Upper lobe of left lung (tissue), 6 donors: ENCODE data around the gene CNTNAP5. TPM values are rescaled to one million over a fixed set of nuclear protein-coding genes. Genes with fewer than 3 reads are reported as not detected.
A peak's percentile ranks its signal among the peaks of the same experiment; 100 is the strongest.

Source experiments
- ATAC-seq, 2 donors: fragments of 200-7000 bp; cut with Tn5 transposase; one replicate each; pipeline ENCODE4 v1.9.1; 2022; ENCODE audit warnings: mild to moderate bottlenecking in 2 of 2, moderate library complexity in 2 of 2; ENCODE audit not compliant: low FRiP score in 2 of 2
- DNase-seq, 2 donors: peaks; one replicate each; pipeline ENCODE4 v3.0.0-alpha.2; 2019 to 2020
- H3K27ac ChIP-seq, 4 donors: fragments of 200-600 bp; sonication (generic); one replicate each; pipeline ENCODE4 v1.5.1; 2016 to 2019
- H3K27me3 ChIP-seq, 4 donors: fragments of 200-600 bp; sonication (generic); one replicate each; pipeline ENCODE4 v1.5.1; 2017 to 2019
- H3K36me3 ChIP-seq, 4 donors: fragments of 200-600 bp; sonication (generic); one replicate each; pipeline ENCODE4 v1.5.1; 2016 to 2019
- H3K4me1 ChIP-seq, 4 donors: fragments of 200-600 bp; sonication (generic); one replicate each; pipeline ENCODE4 v1.5.1; 2018 to 2019
- H3K4me3 ChIP-seq, 4 donors: fragments of 200-600 bp; sonication (generic); one replicate each; pipeline ENCODE4 v1.5.1; 2017 to 2019; ENCODE audit warnings: mild to moderate bottlenecking in 2 of 4, moderate library complexity in 1 of 4
- H3K9me3 ChIP-seq, 4 donors: fragments of 200-600 bp; sonication (generic); one replicate each; pipeline ENCODE4 v1.5.1; 2018 to 2019
- EP300 ChIP-seq, 4 donors: sonication (generic); formaldehyde crosslinking; IDR thresholded peaks; one replicate each; pipeline ENCODE4 v1.5.1; 2017; ENCODE audit warnings: antibody characterized with exemption in 4 of 4, control low read depth in 2 of 4
- POLR2A ChIP-seq, 4 donors: fragments of 450-650 bp; IDR thresholded peaks; one replicate each; pipeline ENCODE4 v1.5.1; 2016 to 2017; ENCODE audit warnings: antibody characterized with exemption in 4 of 4, mild to moderate bottlenecking in 2 of 4
- POLR2AphosphoS5 ChIP-seq, 2 donors: sonication (generic); formaldehyde crosslinking; IDR thresholded peaks; one replicate each; pipeline ENCODE4 v1.5.1; 2017; ENCODE audit warnings: antibody characterized with exemption in 2 of 2
- WGBS, 2 donors: methylation state at CpG; one replicate each; pipeline ENCODE4 v1.1.5; 2017 to 2018; 5-methylcytosine and 5-hydroxymethylcytosine counted together
- total RNA-seq, 6 donors: library from RNA; depleted of rRNA in 4 of 6; stranded (reverse); fragments of >200 nt in 4 of 6; gene quantifications; one replicate each; pipeline versions ENCODE4 v1.1.0 to v1.2.1, GENCODE V29; 2016 to 2021
- TF ChIP-seq, protein P1 (sequence below), 6 experiments: fragments of 450-650 bp in 4 of 6; fragments of 200-600 bp in 2 of 6; sonication (generic) in 2 of 6; IDR thresholded peaks; one replicate each; pipeline ENCODE4 v1.5.1; 2016 to 2019; ENCODE audit warnings: antibody characterized with exemption in 6 of 6
- donor health status: DM: no; HTN: no; CAD: no; lungs with moderate emphysema.
- donor health status: DM: no; HTN: yes; CAD: no; lungs with severe emphysema.

CNTNAP5 gene
- total RNA-seq, 6 donors from 2014 or later, result not detected

DNA sequence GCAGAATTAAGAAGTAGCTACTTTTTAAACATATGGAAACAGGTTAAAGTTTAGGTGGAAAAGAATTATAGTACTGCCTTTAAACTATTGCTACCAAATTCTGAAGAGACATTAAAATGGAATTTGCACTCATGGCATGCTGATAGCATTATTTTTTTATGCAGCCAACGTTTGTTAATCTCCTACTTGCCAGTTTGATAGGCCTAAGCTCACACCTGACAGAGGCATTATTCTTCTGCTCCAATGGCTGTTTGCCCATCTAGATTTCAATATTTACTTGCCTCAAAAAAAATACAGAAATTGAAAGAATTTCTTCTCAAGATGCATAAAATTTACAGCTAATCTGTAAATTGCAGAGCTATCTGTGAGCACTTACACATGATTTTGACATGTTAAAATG lies 849.6 kb downstream of the CNTNAP5 start:
- WGBS, 2 donors, result 33 to 40% methylated on average over 1 of the region's 1 CpG

DNA sequence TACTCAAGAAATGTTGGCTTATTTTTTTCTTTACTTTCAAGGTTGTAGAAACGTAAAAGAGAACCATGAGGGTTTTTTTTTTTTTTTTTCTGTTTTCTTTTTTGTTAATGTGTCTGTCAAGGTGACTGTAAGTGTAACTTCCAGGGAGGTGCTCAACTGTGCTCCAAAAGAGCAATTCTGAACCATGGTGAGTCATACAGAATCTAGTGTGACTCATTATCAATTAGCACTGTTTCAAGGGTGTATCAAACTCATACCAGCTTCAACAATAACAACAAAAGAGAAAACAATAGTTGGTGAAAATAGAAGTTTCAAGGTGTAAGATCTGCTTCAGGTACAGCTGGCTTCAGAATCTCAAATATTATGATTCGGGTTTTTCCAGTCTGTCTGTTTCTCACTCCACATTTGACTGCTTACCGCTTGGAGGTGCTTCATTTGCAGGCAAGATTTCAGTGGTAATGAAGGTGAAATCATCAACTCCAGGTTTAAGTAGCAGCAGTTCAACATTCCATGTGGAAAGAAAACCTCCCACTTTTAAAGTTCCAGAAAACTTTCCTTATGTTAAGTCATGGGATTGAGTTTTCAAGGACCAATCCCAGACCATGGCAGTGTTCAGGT lies 850.6 kb downstream of the CNTNAP5 start:
- TF ChIP-seq POLR2A (IDR thresholded peaks at IDR 0.05), result no peak
- TF ChIP-seq EP300 (IDR thresholded peaks at IDR 0.05), result no peak
- TF ChIP-seq POLR2AphosphoS5 (IDR thresholded peaks at IDR 0.05), result no peak
- TF ChIP-seq, protein P1, sequence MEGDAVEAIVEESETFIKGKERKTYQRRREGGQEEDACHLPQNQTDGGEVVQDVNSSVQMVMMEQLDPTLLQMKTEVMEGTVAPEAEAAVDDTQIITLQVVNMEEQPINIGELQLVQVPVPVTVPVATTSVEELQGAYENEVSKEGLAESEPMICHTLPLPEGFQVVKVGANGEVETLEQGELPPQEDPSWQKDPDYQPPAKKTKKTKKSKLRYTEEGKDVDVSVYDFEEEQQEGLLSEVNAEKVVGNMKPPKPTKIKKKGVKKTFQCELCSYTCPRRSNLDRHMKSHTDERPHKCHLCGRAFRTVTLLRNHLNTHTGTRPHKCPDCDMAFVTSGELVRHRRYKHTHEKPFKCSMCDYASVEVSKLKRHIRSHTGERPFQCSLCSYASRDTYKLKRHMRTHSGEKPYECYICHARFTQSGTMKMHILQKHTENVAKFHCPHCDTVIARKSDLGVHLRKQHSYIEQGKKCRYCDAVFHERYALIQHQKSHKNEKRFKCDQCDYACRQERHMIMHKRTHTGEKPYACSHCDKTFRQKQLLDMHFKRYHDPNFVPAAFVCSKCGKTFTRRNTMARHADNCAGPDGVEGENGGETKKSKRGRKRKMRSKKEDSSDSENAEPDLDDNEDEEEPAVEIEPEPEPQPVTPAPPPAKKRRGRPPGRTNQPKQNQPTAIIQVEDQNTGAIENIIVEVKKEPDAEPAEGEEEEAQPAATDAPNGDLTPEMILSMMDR (IDR thresholded peaks at IDR 0.05), result no peak
- WGBS, 2 donors, result 71 to 76% methylated on average over 3 of the region's 3 CpGs
- H3K27me3 ChIP-seq, result no peaks in the 10 kb centered on the region
- H3K9me3 ChIP-seq, result no peaks in the 10 kb centered on the region
- no peak for DNase-seq
- no peak overlapping the region for H3K4me3 ChIP-seq
- no peak overlapping the region for H3K27ac ChIP-seq
- no peak for ATAC-seq
- no peaks in the 10 kb centered on the region for H3K4me1 ChIP-seq
- no peaks in the 10 kb centered on the region for H3K36me3 ChIP-seq

More for the DNA sequence above, 849.6 kb downstream of the CNTNAP5 start:
- no peaks in the 10 kb centered on the region for H3K4me1 ChIP-seq
- ATAC-seq (no peak), DNase-seq (no peak)
- TF ChIP-seq, protein P1 (IDR thresholded peaks at IDR 0.05), result no peak
- TF ChIP-seq POLR2AphosphoS5 (IDR thresholded peaks at IDR 0.05) (no peak), POLR2A (IDR thresholded peaks at IDR 0.05) (no peak), EP300 (IDR thresholded peaks at IDR 0.05) (no peak)
- no peaks in the 10 kb centered on the region for H3K36me3 ChIP-seq
- H3K27me3 ChIP-seq, result no peaks in the 10 kb centered on the region
- H3K9me3 ChIP-seq, result no peaks in the 10 kb centered on the region
- H3K27ac ChIP-seq, result no peak overlapping the region
- no peak overlapping the region for H3K4me3 ChIP-seq

DNA sequence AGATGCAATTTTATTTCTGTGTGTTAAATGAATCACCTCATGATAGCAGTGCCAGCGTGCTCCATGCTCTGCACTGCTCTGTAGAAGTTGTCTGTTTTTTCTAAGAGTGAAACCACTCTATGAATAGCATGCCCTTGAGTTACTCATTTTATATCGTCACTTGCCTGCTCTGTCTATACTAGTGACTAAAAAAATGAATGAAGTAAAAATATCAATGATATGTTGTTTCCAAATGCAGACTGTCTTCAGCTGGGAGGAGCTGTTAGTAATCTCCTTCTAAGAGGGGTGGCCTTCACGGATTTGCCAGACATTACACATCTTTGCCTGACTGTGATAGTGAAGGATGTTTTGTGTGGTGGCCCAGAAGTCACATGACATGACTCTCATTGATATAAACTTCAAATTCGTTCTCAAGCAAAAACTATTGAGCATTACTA lies 852.1 kb downstream of the CNTNAP5 start:
- TF ChIP-seq POLR2A (IDR thresholded peaks at IDR 0.05) (no peak), POLR2AphosphoS5 (IDR thresholded peaks at IDR 0.05) (no peak), EP300 (IDR thresholded peaks at IDR 0.05) (no peak)
- TF ChIP-seq, protein P1 (IDR thresholded peaks at IDR 0.05), result no peak
- Histone ChIP-seq H3K9me3 (no peaks in the 10 kb centered on the region), H3K36me3 (no peaks in the 10 kb centered on the region), H3K4me3 (no peak overlapping the region), H3K27ac (no peak overlapping the region), H3K27me3 (no peaks in the 10 kb centered on the region), H3K4me1 (no peaks in the 10 kb centered on the region)
- 59 to 61% methylated on average over 4 of the region's 4 CpGs for WGBS, 2 donors
- ATAC-seq, result peak in 1 of 2 donors; percentile 89
- DNase-seq, result no peak

DNA sequence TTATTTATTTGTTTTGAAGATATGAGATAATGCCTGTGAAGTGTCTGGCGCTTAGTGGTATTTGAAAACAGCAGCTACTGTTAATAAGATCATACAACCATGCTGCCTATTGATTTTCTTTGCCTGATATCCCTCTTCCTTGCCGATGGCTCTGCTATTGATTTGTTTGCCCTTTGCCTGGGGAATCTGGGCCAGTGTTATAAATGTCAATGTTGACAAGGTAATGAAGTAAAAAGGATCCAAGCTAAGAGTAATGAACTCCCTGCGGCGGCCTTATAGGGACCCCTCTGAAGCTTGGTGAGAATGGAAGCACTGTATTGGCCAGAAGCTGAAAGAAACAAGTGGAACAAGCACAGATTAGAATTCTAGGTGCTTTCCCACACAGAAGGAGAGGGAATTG lies 854.6 kb downstream of the CNTNAP5 start:
- TF ChIP-seq, protein P1 (IDR thresholded peaks at IDR 0.05), result no peak
- TF ChIP-seq EP300 (IDR thresholded peaks at IDR 0.05), result no peak
- no peak for TF ChIP-seq POLR2AphosphoS5 (IDR thresholded peaks at IDR 0.05)
- no peak for TF ChIP-seq POLR2A (IDR thresholded peaks at IDR 0.05)
- Histone ChIP-seq H3K36me3 (no peaks in the 10 kb centered on the region), H3K4me1 (no peaks in the 10 kb centered on the region), H3K27ac (no peak overlapping the region), H3K27me3 (no peaks in the 10 kb centered on the region), H3K4me3 (no peak overlapping the region), H3K9me3 (no peaks in the 10 kb centered on the region)
- WGBS, 2 donors, result 83 to 88% methylated on average over 4 of the region's 4 CpGs
- ATAC-seq, result no peak
- no peak for DNase-seq

DNA sequence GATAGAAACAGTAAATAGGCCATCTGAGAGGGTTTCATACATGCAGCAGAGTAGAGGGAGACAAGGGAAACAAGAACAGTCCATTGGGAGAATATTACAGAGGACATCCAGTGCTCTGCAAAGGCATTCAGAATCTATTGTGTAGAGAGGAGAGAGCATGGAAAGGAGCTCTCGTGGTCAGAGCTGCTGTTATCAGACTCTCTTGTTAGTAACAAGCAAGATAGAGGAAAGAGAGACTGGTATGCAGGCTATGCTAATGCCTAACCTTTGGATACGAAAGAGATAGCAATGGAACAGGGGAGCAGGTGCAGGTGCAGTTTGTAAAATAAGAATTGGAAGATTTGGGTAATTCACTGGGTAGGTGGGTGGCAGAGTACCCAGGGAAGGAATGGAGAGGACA lies 855.9 kb downstream of the CNTNAP5 start:
- Histone ChIP-seq H3K27me3 (no peaks in the 10 kb centered on the region), H3K4me1 (no peaks in the 10 kb centered on the region), H3K27ac (no peak overlapping the region), H3K4me3 (no peak overlapping the region), H3K9me3 (no peaks in the 10 kb centered on the region), H3K36me3 (no peaks in the 10 kb centered on the region)
- no peak for DNase-seq
- no peak for ATAC-seq
- no peak for TF ChIP-seq EP300 (IDR thresholded peaks at IDR 0.05)
- TF ChIP-seq POLR2A (IDR thresholded peaks at IDR 0.05), result no peak
- no peak for TF ChIP-seq POLR2AphosphoS5 (IDR thresholded peaks at IDR 0.05)
- TF ChIP-seq, protein P1 (IDR thresholded peaks at IDR 0.05), result no peak
- WGBS, 2 donors, result 26 to 58% methylated on average over 2 of the region's 2 CpGs
